ENCODE measurements around the gene ZSCAN2. TPM values are rescaled to one million over a fixed set of nuclear protein-coding genes. Genes with fewer than 3 reads are reported as not detected.

The ZSCAN2 gene
- total RNA-seq, 4 donors from 2014 or later, result 0.59 to 30.0 (median 5.3) TPM

- H3K4me3 ChIP-seq, result no peak overlapping the region
- no peak for TF ChIP-seq POLR2A (IDR thresholded peaks at IDR 0.05)
- no peak for TF ChIP-seq CTCF (IDR thresholded peaks at IDR 0.05)
- no peaks in the 10 kb centered on the region for H3K36me3 ChIP-seq
- no peak overlapping the region for H3K27ac ChIP-seq
- H3K4me1 ChIP-seq, result no peaks in the 10 kb centered on the region
- no peak for DNase-seq
- no peaks in the 10 kb centered on the region for H3K27me3 ChIP-seq
- H3K9me3 ChIP-seq, result no peaks in the 10 kb centered on the region
- intact Hi-C loops (cut with DNase I; ENCODE audit: low total_unique reads), result no loop called here
Observed at GRCh38 chr15:84671211-84671610, 70.4 kb downstream of the ZSCAN2 start.

Other genes starting within 250 kb of the ZSCAN2 start
- gene WDR73, start 53.3 kb downstream of the ZSCAN2 start, total RNA-seq, result 10 to 100 TPM; 14.4 to 54.3 (median 39.3) TPM
- gene NMB, start 57.2 kb downstream of the ZSCAN2 start, total RNA-seq, result 10 to 100 TPM in 1 of 4 donors, 1 to 10 TPM in 3; 3.1 to 10.5 (median 7.4) TPM
- gene SEC11A, start 115.1 kb downstream of the ZSCAN2 start, total RNA-seq, result 100 to 1,000 TPM; 117 to 261 (median 204) TPM
- gene ZNF592, start 147.6 kb downstream of the ZSCAN2 start, total RNA-seq, result 10 to 100 TPM in 2 of 4 donors, 1 to 10 TPM in 2; 4.7 to 48.2 (median 11.7) TPM
- 1 to 10 TPM in 3 of 4 donors, under 1 TPM in 1; 0.88 to 6.3 (median 3.4) TPM for gene ALPK3, start 216.3 kb downstream of the ZSCAN2 start, total RNA-seq

All from uterus (tissue), 4 donors.